Cardiac muscle cell (in vitro differentiated cells and primary cell): ENCODE results near the gene ZNF184. TPM values are rescaled to one million over a fixed set of nuclear protein-coding genes. Genes with fewer than 3 reads are reported as not detected.

Experiments
- DNase-seq, 2 donors: peaks; one replicate each; pipeline versions ENCODE4 v3.0.0 to v3.0.0-alpha.2; 2010 to 2017; ENCODE audit warnings: low read depth in 1 of 2, low spot score in 1 of 2
- H3K27ac ChIP-seq: fragments of 200-600 bp; sonication (generic); 2 replicates; pipeline ENCODE4 v1.5.1; 2016
- H3K27me3 ChIP-seq: fragments of 200-600 bp; sonication (generic); 2 replicates; pipeline ENCODE4 v1.6.0; 2016; ENCODE audit warnings: control low read depth
- H3K36me3 ChIP-seq: fragments of 200-600 bp; sonication (generic); 2 replicates; pipeline ENCODE4 v1.5.1; 2016; ENCODE audit warnings: control low read depth
- H3K4me1 ChIP-seq: fragments of 200-600 bp; sonication (generic); 2 replicates; pipeline ENCODE4 v1.8.1; 2017; ENCODE audit warnings: low read depth, mild to moderate bottlenecking, mixed run types
- H3K4me3 ChIP-seq: fragments of 200-600 bp; sonication (generic); 2 replicates; pipeline ENCODE4 v1.5.1; 2016; ENCODE audit warnings: mild to moderate bottlenecking
- H3K9me3 ChIP-seq: fragments of 200-600 bp; sonication (generic); 2 replicates; pipeline ENCODE4 v1.5.1; 2017; ENCODE audit warnings: low read depth, mild to moderate bottlenecking, control low read depth
- CTCF ChIP-seq: IDR thresholded peaks from 2 replicates; pipeline ENCODE4 v1.5.1; 2012; ENCODE audit warnings: low read depth, mild to moderate bottlenecking, low read length
- polyA plus RNA-seq: library from polyadenylated mRNA; unstranded; fragments of >200 nt; fragmentation: Nextera tagmentation; extraction: Ambion mirVana; gene quantifications from 2 replicates; pipeline ENCODE4 v1.2.1, GENCODE V29; 2016
- total RNA-seq: library from RNA; depleted of rRNA; stranded (reverse); fragments of >200 nt; gene quantifications from 2 replicates; pipeline ENCODE4 v1.2.3, GENCODE V29; 2016

ZNF184 gene
- total and polyA plus RNA-seq, 2 experiments from 2014 or later = 4.9 to 5.1 TPM

- H3K27me3 ChIP-seq = no peaks in the 10 kb centered on the region
- no peak overlapping the region for H3K27ac ChIP-seq
- no peaks in the 10 kb centered on the region for H3K4me1 ChIP-seq
- no peak for DNase-seq
- H3K4me3 ChIP-seq = no peak overlapping the region
- peaks cover 16% of the 10 kb centered on the region for H3K36me3 ChIP-seq
- TF ChIP-seq CTCF = no peak
- H3K9me3 ChIP-seq = peaks cover 11% of the 10 kb centered on the region
Observed at GRCh38 chr6:27448456-27448855, 24.4 kb downstream of the ZNF184 start.

- no peaks in the 10 kb centered on the region for H3K36me3 ChIP-seq
- H3K27me3 ChIP-seq = no peaks in the 10 kb centered on the region
- H3K4me1 ChIP-seq = no peaks in the 10 kb centered on the region
- DNase-seq = no peak
- no peak overlapping the region for H3K27ac ChIP-seq
- H3K9me3 ChIP-seq = no peaks in the 10 kb centered on the region
- H3K4me3 ChIP-seq = no peak overlapping the region
- TF ChIP-seq CTCF = no peak
Observed at GRCh38 chr6:27442932-27443331, 30.0 kb downstream of the ZNF184 start.

GRCh38 chr6:27441001-27441400 is 31.9 kb downstream of the ZNF184 start:
- Histone ChIP-seq H3K27me3 (no peaks in the 10 kb centered on the region), H3K4me3 (no peak overlapping the region), H3K27ac (no peak overlapping the region), H3K36me3 (no peaks in the 10 kb centered on the region), H3K9me3 (no peaks in the 10 kb centered on the region), H3K4me1 (no peaks in the 10 kb centered on the region)
- no peak for DNase-seq
- TF ChIP-seq CTCF = no peak

GRCh38 chr6:27439371-27439770 is 33.5 kb downstream of the ZNF184 start:
- Histone ChIP-seq H3K27me3 (no peaks in the 10 kb centered on the region), H3K36me3 (no peaks in the 10 kb centered on the region)
- DNase-seq = no peak

GRCh38 chr6:27433714-27434113 is 39.2 kb downstream of the ZNF184 start:
- DNase-seq = no peak
- Histone ChIP-seq H3K4me3 (no peak overlapping the region), H3K36me3 (no peaks in the 10 kb centered on the region), H3K27ac (no peak overlapping the region), H3K27me3 (no peaks in the 10 kb centered on the region), H3K9me3 (no peaks in the 10 kb centered on the region), H3K4me1 (no peaks in the 10 kb centered on the region)
- TF ChIP-seq CTCF = no peak

More at GRCh38 chr6:27439371-27439770, 33.5 kb downstream of the ZNF184 start:
- TF ChIP-seq CTCF = no peak
- Histone ChIP-seq H3K9me3 (no peaks in the 10 kb centered on the region), H3K4me1 (no peaks in the 10 kb centered on the region), H3K27ac (no peak overlapping the region), H3K4me3 (no peak overlapping the region)

- Histone ChIP-seq H3K9me3 (no peaks in the 10 kb centered on the region), H3K36me3 (no peaks in the 10 kb centered on the region), H3K27me3 (no peaks in the 10 kb centered on the region), H3K4me1 (no peaks in the 10 kb centered on the region), H3K4me3 (no peak overlapping the region), H3K27ac (no peak overlapping the region)
- no peak for TF ChIP-seq CTCF
- DNase-seq = no peak
Observed at GRCh38 chr6:27428966-27429365, 43.9 kb downstream of the ZNF184 start.
